HG03558 (cell line): ENCODE measurements around the gene SMCP.

Experiments used
- ATAC-seq: cut with Tn5 transposase; IDR thresholded peaks from one replicate; pipeline ENCODE4 v1.9.1; 2021; ENCODE audit warnings: moderate number of reproducible peaks; ENCODE audit not compliant: unreplicated experiment; ENCODE audit errors: extremely low read depth

The SMCP gene

DNA sequence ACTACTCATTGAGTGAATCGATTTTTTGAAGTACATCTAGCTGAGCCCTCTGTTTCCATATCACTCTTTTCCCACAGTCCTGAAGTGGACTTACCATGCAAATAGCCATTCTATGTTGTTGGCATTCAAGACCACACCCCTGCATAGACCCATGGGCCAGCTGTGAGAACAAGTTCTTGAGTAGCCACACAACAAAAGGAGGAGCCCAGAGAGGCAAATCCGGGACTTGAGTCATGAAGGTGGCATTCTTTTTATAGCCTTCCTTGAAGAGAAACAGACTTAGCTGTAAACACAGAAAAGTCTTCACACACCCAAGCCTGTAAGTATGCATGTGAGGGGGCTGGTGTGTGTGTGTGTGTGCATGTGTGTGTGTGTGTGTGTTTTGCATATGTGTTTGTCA is 55.1 kb downstream of the SMCP start:
- no peak for ATAC-seq
